GM12892 (cell line): ENCODE results near the gene MGAT4D.

Experiments used
- POLR2A ChIP-seq: IDR thresholded peaks from 2 replicates; pipeline ENCODE4 v1.6.1; 2011; ENCODE audit warnings: low read depth, low read length, control low read depth
- POLR2AphosphoS5 ChIP-seq: IDR thresholded peaks from 2 replicates; pipeline ENCODE4 v1.6.1; 2011; ENCODE audit warnings: low read depth, low read length, control low read depth
- TAF1 ChIP-seq: IDR thresholded peaks from 2 replicates; pipeline ENCODE4 v1.6.1; 2011; ENCODE audit warnings: low read depth, mild to moderate bottlenecking, control low read depth, low read length, borderline replicate concordance

DNA sequence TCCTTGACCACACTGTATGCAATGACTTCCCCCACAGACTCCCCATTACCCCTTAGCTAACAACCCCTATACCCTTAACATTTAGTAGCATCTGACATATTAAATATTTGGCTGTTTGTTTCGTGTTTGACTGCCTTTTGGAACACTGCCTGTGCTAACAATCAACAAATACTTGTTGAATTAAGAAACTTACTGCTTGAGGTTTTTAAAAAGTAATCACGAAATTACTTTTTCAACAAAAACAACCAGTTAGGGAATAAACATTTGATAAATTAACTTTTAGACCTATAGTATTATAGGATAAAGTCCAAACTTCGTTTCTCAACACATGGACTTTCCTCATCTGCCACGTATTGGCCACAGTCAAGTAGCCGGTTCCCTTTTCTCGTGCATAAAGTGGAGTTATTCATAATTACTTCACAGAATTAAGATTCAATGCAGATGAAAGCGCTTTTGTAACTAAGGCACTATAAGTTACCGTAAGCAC lies 25.3 kb upstream of the MGAT4D start:
- no peak for TF ChIP-seq POLR2A
- no peak for TF ChIP-seq POLR2AphosphoS5
- no peak for TF ChIP-seq TAF1
